Cardiac ventricle fibroblast (primary cell): ENCODE measurements around the gene TMA16. TPM values are rescaled to one million over a fixed set of nuclear protein-coding genes. Genes with fewer than 3 reads are reported as not detected.

Experiments used
- total RNA-seq: library from RNA; depleted of rRNA; stranded (reverse); fragments of >200 nt; gene quantifications from 2 replicates; pipeline ENCODE4 v1.2.3, GENCODE V29; 2015

The TMA16 gene
- total RNA-seq: 13.9 and 14.7 TPM in 2 replicates

DNA sequence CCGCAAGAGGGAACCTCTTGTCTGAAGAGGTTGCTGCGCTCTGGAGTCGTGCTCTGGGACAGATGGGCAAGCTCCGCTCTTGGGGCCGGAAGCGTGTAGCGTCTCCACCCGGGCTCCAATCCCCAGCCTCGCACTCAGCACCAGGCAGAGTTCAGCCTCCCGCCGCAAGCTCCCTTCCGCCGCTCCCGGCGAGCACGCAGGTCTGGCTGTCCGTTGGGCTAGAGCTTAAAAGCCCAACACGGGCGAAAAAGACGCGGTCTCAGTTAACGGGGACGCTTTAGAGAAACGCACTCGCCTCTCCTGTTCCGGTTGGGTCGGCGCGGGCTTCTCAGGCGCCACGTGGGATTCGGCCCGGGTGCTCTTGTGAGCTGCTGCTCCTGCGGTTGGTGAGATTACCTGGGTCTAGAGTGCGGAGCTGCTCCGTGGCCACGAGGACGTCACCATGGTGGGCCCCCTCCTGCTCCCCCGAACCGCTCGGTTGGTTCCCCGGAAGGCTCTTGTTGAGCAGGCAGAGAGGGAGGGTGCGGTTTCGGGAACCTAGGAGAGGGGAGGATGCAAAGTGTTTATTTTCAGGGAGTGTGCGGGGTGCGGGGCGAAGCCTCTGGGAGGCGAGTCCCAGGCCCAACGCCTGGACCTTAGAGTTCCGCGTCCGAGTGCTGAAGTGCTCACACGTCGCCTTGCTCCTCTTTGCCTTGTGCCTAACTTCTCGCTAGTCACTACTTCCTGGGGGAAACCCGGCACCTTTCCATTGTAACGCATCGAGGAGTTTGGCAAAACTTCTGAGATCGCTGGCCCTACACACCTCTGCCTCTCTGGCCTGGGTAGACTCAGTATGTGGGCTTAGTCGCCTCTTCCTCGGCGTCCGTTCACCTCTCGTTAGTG, at the start of gene TMA16:
TMA16 (plus strand) TSS at position 331 of the 882 bp plus-strand sequence; CDS start at position 443, 112 bp downstream.

DNA sequence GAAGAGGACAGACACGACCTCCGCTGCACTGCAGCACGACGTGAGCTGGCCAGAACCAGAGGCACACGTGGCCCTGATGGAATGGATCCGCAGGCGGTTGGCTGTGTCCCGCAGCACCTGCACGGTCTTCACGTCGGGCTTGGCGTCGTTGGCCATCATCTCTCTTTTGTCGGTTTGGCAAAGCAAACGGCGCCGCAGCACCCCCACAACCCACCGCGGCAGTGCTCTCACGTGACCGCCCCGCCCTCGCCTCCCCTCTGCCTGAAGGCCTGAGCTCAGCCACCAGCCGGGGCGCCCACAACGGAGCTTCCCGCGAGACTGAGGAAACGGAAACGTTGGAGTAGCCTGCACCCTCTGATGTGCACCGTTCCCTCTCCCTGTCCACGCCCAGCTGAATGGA, 20.9 kb upstream of the TMA16 start, which contains the start of gene TKTL2:
TKTL2 (minus strand) TSS at position 179 of the 400 bp plus-strand sequence; CDS start at position 159, 20 bp downstream.

Other genes with a start within 250 kb of the TMA16 start
- 0.12 TPM in 1 of 2 replicates, not detected in the other for gene NPY1R, start 162.1 kb upstream of the TMA16 start, total RNA-seq
- not detected in 2 replicates for gene NPY5R, start 150.8 kb upstream of the TMA16 start, total RNA-seq
- not detected in 2 replicates for gene TKTL2, start 20.9 kb upstream of the TMA16 start, total RNA-seq